Measurements from ENCODE around the gene SECTM1.
A peak's percentile ranks its signal among the peaks of the same experiment; 100 is the strongest.

SECTM1 gene

DNA sequence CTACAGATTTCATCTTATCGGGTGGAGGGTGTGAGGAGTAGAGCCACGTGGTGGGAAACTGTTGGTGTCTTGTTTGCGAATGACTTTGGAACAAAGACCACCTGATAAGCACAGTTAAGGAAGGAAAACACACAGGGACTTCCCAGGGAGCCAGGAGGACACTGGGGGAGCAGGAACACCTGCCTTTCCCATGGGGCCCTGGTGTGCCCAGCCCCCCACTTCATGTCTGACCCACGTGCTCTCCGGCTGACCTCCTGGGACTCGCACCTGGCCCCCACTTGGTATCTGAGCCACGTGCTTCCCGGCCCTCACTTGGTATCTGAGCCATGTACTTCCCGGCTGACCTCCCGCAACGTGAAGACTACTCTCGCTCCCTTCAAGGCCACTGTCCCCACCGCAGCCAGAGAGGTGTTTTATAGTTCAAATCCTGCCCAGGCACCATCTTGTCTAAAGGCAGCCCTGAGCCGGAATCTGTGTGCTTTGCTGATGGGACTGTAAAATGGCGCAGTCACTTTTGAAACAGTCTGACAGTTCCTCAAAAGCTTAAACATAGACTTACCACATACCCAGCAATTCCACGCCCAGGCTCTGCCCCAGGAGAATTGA is 54.7 kb downstream of the SECTM1 start:
- peaks cover 2% of the 10 kb centered on the region for H3K79me1 ChIP-seq (ENCODE audit: low read depth, low read length)
- H3K4me3 ChIP-seq (ENCODE audit: low read length in 2 of 2) = no peak overlapping the region
- H3K27ac ChIP-seq (replicated peaks; ENCODE audit: low read length) = no peak overlapping the region
- no peak overlapping the region for H3K4ac ChIP-seq (ENCODE audit: low read length)
- H4K91ac ChIP-seq (ENCODE audit: low read depth, low read length, poor library complexity) = no peak overlapping the region
- H3K14ac ChIP-seq (ENCODE audit: low read length) = peak overlapping the region; percentile 14
- H3K23ac ChIP-seq (ENCODE audit: low read depth, low read length, poor library complexity) = no peak overlapping the region
- H3K27me3 ChIP-seq (ENCODE audit: control insufficient read depth in 3 of 3, insufficient read depth in 3 of 3, low read depth in 1 of 3, low read length in 3 of 3) = no peaks in the 10 kb centered on the region
- H2BK120ac ChIP-seq (ENCODE audit: low read depth, low read length) = no peak overlapping the region
- no peak for DNase-seq (ENCODE audit: low spot score)
- peak overlapping the region; percentile 74 for H2AK5ac ChIP-seq (ENCODE audit: low read depth, low read length)
- no peak overlapping the region for H4K8ac ChIP-seq (ENCODE audit: low read depth, low read length)
- H3K4me1 ChIP-seq (ENCODE audit: control insufficient read depth in 2 of 2, insufficient read depth in 1 of 2, low read depth in 1 of 2, low read length in 2 of 2) = peaks cover 8 to 14% of the 10 kb centered on the region in 2 donors
- H2AFZ ChIP-seq (ENCODE audit: low read length) = no peak overlapping the region
- WGBS, 2 donors (ENCODE audit: extremely low coverage in 2 of 2, insufficient read length in 2 of 2, insufficient replicate concordance in 1 of 2) = no CpG with 5 or more reads among the region's 16 CpGs
- no peak overlapping the region for H3K9ac ChIP-seq (ENCODE audit: low read depth, low read length, poor library complexity)
- H3K4me2 ChIP-seq (ENCODE audit: insufficient read depth, low read length, poor library complexity, severe bottlenecking) = no peak overlapping the region
- no peak overlapping the region for H2BK12ac ChIP-seq (ENCODE audit: low read length)
- H3K18ac ChIP-seq (ENCODE audit: low read length) = no peak overlapping the region
- peaks cover 0 to 3% of the 10 kb centered on the region in 2 donors for H3K9me3 ChIP-seq (replicated peaks in 1 of 2; ENCODE audit: control insufficient read depth in 2 of 2, insufficient read depth in 1 of 2, low read depth in 1 of 2, low read length in 2 of 2)
- no peak overlapping the region for H2BK5ac ChIP-seq (ENCODE audit: low read length)
- H2BK15ac ChIP-seq (ENCODE audit: low read length) = no peak overlapping the region
- H3K36me3 ChIP-seq (replicated peaks in 1 of 2; ENCODE audit: control insufficient read depth in 2 of 2, insufficient read depth in 2 of 2, low read length in 2 of 2) = peaks cover 0 to 3% of the 10 kb centered on the region in 2 donors

DNA sequence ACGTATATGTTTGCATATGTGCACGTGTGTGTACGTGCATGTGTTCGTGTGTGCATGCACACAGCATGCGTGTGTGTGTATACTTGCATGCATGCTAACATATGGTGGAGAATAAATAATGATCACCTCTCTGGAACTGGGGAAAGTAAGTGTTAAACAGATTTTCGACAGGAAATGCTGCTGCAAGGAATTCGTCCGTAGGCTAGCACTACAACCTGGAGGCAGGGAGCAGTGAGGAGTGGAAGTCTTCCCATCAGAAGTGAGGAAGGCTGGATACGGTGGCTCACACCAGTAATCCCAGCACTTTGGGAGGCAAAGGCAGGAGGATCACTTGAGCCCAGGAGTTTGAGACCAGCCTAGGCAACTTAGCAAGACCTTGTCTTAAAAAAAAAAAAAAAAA is 55.3 kb downstream of the SECTM1 start:
- no CpG with 5 or more reads among the region's 9 CpGs for WGBS, 2 donors (ENCODE audit: extremely low coverage in 2 of 2, insufficient read length in 2 of 2, insufficient replicate concordance in 1 of 2)
- Histone ChIP-seq H3K4ac (ENCODE audit: low read length) (no peak overlapping the region), H3K9ac (ENCODE audit: low read depth, low read length, poor library complexity) (peak overlapping the region; percentile 32), H4K8ac (ENCODE audit: low read depth, low read length) (no peak overlapping the region), H3K36me3 (replicated peaks in 1 of 2; ENCODE audit: control insufficient read depth in 2 of 2, insufficient read depth in 2 of 2, low read length in 2 of 2) (peaks cover 0 to 3% of the 10 kb centered on the region in 2 donors), H3K9me3 (replicated peaks in 1 of 2; ENCODE audit: control insufficient read depth in 2 of 2, insufficient read depth in 1 of 2, low read depth in 1 of 2, low read length in 2 of 2) (peaks cover 0 to 3% of the 10 kb centered on the region in 2 donors), H2BK12ac (ENCODE audit: low read length) (no peak overlapping the region), H3K4me1 (ENCODE audit: control insufficient read depth in 2 of 2, insufficient read depth in 1 of 2, low read depth in 1 of 2, low read length in 2 of 2) (peaks cover 11 to 12% of the 10 kb centered on the region in 2 donors), H3K27me3 (ENCODE audit: control insufficient read depth in 3 of 3, insufficient read depth in 3 of 3, low read depth in 1 of 3, low read length in 3 of 3) (no peaks in the 10 kb centered on the region), H3K4me3 (ENCODE audit: low read length in 2 of 2) (peak overlapping the region in 1 of 2 donors; percentile 22), H2AK5ac (ENCODE audit: low read depth, low read length) (no peak overlapping the region), H3K79me1 (ENCODE audit: low read depth, low read length) (peaks cover 2% of the 10 kb centered on the region), H2AFZ (ENCODE audit: low read length) (no peak overlapping the region), H3K14ac (ENCODE audit: low read length) (no peak overlapping the region), H2BK120ac (ENCODE audit: low read depth, low read length) (no peak overlapping the region), H4K91ac (ENCODE audit: low read depth, low read length, poor library complexity) (no peak overlapping the region), H3K23ac (ENCODE audit: low read depth, low read length, poor library complexity) (peak overlapping the region; percentile 6), H3K4me2 (ENCODE audit: insufficient read depth, low read length, poor library complexity, severe bottlenecking) (no peak overlapping the region), H2BK15ac (ENCODE audit: low read length) (no peak overlapping the region), H3K18ac (ENCODE audit: low read length) (no peak overlapping the region), H3K27ac (replicated peaks; ENCODE audit: low read length) (no peak overlapping the region), H2BK5ac (ENCODE audit: low read length) (no peak overlapping the region)
- no peak for DNase-seq (ENCODE audit: low spot score)

DNA sequence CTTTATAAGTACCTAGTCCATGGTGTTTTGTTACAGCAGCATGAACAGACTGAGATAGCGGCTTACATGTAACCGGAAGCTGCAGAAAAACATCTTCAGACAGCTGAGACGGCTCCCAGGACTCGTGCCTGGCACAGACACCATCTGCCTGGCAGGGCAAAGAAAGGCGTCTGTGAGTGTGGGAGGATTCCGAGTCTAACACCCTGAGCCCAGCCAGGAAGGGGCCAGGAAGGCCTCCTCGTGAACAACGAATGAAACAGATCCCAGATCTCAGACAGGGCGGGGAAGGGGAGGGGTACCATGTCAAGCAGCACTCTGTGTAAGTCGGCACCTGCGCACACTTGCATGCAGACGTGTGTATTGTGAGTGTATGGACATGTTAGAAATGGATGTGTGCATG is 55.7 kb downstream of the SECTM1 start:
- H3K27me3 ChIP-seq (ENCODE audit: control insufficient read depth in 3 of 3, insufficient read depth in 3 of 3, low read depth in 1 of 3, low read length in 3 of 3) = no peaks in the 10 kb centered on the region
- H3K79me1 ChIP-seq (ENCODE audit: low read depth, low read length) = peaks cover 2% of the 10 kb centered on the region
- no peak overlapping the region for H3K4ac ChIP-seq (ENCODE audit: low read length)
- peak overlapping the region; percentile 32 for H3K9ac ChIP-seq (ENCODE audit: low read depth, low read length, poor library complexity)
- peak overlapping the region; percentile 6 for H3K23ac ChIP-seq (ENCODE audit: low read depth, low read length, poor library complexity)
- no peak overlapping the region for H2BK5ac ChIP-seq (ENCODE audit: low read length)
- H4K8ac ChIP-seq (ENCODE audit: low read depth, low read length) = no peak overlapping the region
- no peak overlapping the region for H3K14ac ChIP-seq (ENCODE audit: low read length)
- H3K4me3 ChIP-seq (ENCODE audit: low read length in 2 of 2) = no peak overlapping the region
- H3K36me3 ChIP-seq (replicated peaks in 1 of 2; ENCODE audit: control insufficient read depth in 2 of 2, insufficient read depth in 2 of 2, low read length in 2 of 2) = peaks cover 0 to 3% of the 10 kb centered on the region in 2 donors
- no peak overlapping the region for H2BK120ac ChIP-seq (ENCODE audit: low read depth, low read length)
- H2BK15ac ChIP-seq (ENCODE audit: low read length) = no peak overlapping the region
- no peak overlapping the region for H4K91ac ChIP-seq (ENCODE audit: low read depth, low read length, poor library complexity)
- no peak overlapping the region for H3K4me2 ChIP-seq (ENCODE audit: insufficient read depth, low read length, poor library complexity, severe bottlenecking)
- H3K9me3 ChIP-seq (replicated peaks in 1 of 2; ENCODE audit: control insufficient read depth in 2 of 2, insufficient read depth in 1 of 2, low read depth in 1 of 2, low read length in 2 of 2) = peaks cover 0 to 3% of the 10 kb centered on the region in 2 donors
- no peak overlapping the region for H2AK5ac ChIP-seq (ENCODE audit: low read depth, low read length)
- H3K4me1 ChIP-seq (ENCODE audit: control insufficient read depth in 2 of 2, insufficient read depth in 1 of 2, low read depth in 1 of 2, low read length in 2 of 2) = peaks cover 11 to 12% of the 10 kb centered on the region in 2 donors
- H3K18ac ChIP-seq (ENCODE audit: low read length) = no peak overlapping the region
- DNase-seq (ENCODE audit: low spot score) = no peak
- no peak overlapping the region for H2AFZ ChIP-seq (ENCODE audit: low read length)
- no peak overlapping the region for H2BK12ac ChIP-seq (ENCODE audit: low read length)
- no CpG with 5 or more reads among the region's 12 CpGs for WGBS, 2 donors (ENCODE audit: extremely low coverage in 2 of 2, insufficient read length in 2 of 2, insufficient replicate concordance in 1 of 2)
- no peak overlapping the region for H3K27ac ChIP-seq (replicated peaks; ENCODE audit: low read length)

DNA sequence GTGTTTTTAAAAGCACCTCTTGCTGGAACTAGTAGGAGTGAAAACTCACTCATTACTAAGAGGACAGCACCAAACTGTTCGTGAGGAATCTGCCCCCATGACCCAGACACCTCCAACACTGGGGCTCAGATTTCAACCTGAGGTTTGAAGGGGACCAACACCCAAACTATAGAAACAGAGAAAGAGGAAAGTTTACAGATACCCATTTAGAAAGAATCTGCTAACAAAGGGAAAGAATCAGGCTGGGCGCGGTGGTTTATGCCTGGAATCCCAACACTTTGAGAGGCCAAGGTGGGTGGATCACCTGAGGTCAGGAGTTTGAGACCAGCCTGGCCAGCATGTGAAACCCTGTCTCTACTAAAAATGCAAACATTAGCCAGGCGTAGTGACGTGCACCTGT is 56.6 kb downstream of the SECTM1 start:
- Histone ChIP-seq H3K18ac (ENCODE audit: low read length) (no peak overlapping the region), H3K36me3 (replicated peaks in 1 of 2; ENCODE audit: control insufficient read depth in 2 of 2, insufficient read depth in 2 of 2, low read length in 2 of 2) (peaks cover 4 to 6% of the 10 kb centered on the region in 2 donors), H2AK5ac (ENCODE audit: low read depth, low read length) (no peak overlapping the region), H3K27me3 (ENCODE audit: control insufficient read depth in 3 of 3, insufficient read depth in 3 of 3, low read depth in 1 of 3, low read length in 3 of 3) (no peaks in the 10 kb centered on the region), H3K4ac (ENCODE audit: low read length) (no peak overlapping the region), H2BK15ac (ENCODE audit: low read length) (no peak overlapping the region), H3K23ac (ENCODE audit: low read depth, low read length, poor library complexity) (no peak overlapping the region), H3K4me2 (ENCODE audit: insufficient read depth, low read length, poor library complexity, severe bottlenecking) (no peak overlapping the region), H4K91ac (ENCODE audit: low read depth, low read length, poor library complexity) (no peak overlapping the region), H2BK120ac (ENCODE audit: low read depth, low read length) (no peak overlapping the region), H3K9ac (ENCODE audit: low read depth, low read length, poor library complexity) (no peak overlapping the region), H3K4me3 (ENCODE audit: low read length in 2 of 2) (no peak overlapping the region), H3K4me1 (ENCODE audit: control insufficient read depth in 2 of 2, insufficient read depth in 1 of 2, low read depth in 1 of 2, low read length in 2 of 2) (peaks cover 10 to 14% of the 10 kb centered on the region in 2 donors), H3K9me3 (replicated peaks in 1 of 2; ENCODE audit: control insufficient read depth in 2 of 2, insufficient read depth in 1 of 2, low read depth in 1 of 2, low read length in 2 of 2) (peaks cover 0 to 3% of the 10 kb centered on the region in 2 donors), H2BK5ac (ENCODE audit: low read length) (no peak overlapping the region), H3K79me1 (ENCODE audit: low read depth, low read length) (peaks cover 2% of the 10 kb centered on the region), H2AFZ (ENCODE audit: low read length) (no peak overlapping the region), H2BK12ac (ENCODE audit: low read length) (no peak overlapping the region), H3K27ac (replicated peaks; ENCODE audit: low read length) (no peak overlapping the region), H4K8ac (ENCODE audit: low read depth, low read length) (no peak overlapping the region), H3K14ac (ENCODE audit: low read length) (no peak overlapping the region)
- no peak for DNase-seq (ENCODE audit: low spot score)
- no CpG with 5 or more reads among the region's 5 CpGs for WGBS, 2 donors (ENCODE audit: extremely low coverage in 2 of 2, insufficient read length in 2 of 2, insufficient replicate concordance in 1 of 2)

All from neuronal stem cell (in vitro differentiated cells).